IMR-90 (cell line): ENCODE results near the gene ZBTB22.

Experiments used
- CEBPB ChIP-seq: IDR thresholded peaks from 2 replicates; pipeline ENCODE4 v1.6.1; 2012; ENCODE audit warnings: low read depth, low read length, improper control_type of control experiment
- CTCF ChIP-seq: conservative IDR thresholded peaks from 2 replicates; pipeline ENCODE4 v1.5.1; 2012; ENCODE audit warnings: mild to moderate bottlenecking, low read depth, low read length, improper control_type of control experiment
- MAFK ChIP-seq: IDR thresholded peaks from 2 replicates; pipeline ENCODE4 v1.6.1; 2012; ENCODE audit warnings: low read depth, low read length, improper control_type of control experiment
- POLR2A ChIP-seq: IDR thresholded peaks from 2 replicates; pipeline ENCODE4 v1.6.1; 2012; ENCODE audit warnings: mild to moderate bottlenecking, low read depth, low read length
- RAD21 ChIP-seq: IDR thresholded peaks from 2 replicates; pipeline ENCODE4 v1.6.1; 2012; ENCODE audit warnings: low read length, improper control_type of control experiment

- TF ChIP-seq CTCF (no peak), CEBPB (no peak), RAD21 (no peak), POLR2A (no peak), MAFK (no peak)
Observed at GRCh38 chr6:33289784-33290315, 27.7 kb downstream of the ZBTB22 start.
